ENCODE data around the gene FBLN2.

FBLN2 gene

GRCh38 chr3:13550791-13551360 is 2.0 kb downstream of the FBLN2 start:
- no peak for TF ChIP-seq CTCF (IDR thresholded peaks at IDR 0.05; ENCODE audit: low read depth, low read length)
- no peak overlapping the region for H3K4me3 ChIP-seq (ENCODE audit: low read depth, low read length)

- no peak for TF ChIP-seq CTCF (IDR thresholded peaks at IDR 0.05; ENCODE audit: low read depth, low read length)
- H3K4me3 ChIP-seq (ENCODE audit: low read depth, low read length): no peak overlapping the region
Observed at GRCh38 chr3:13552857-13553652, 4.1 kb downstream of the FBLN2 start.

- no peak overlapping the region for H3K4me3 ChIP-seq (ENCODE audit: low read depth, low read length)
- TF ChIP-seq CTCF (IDR thresholded peaks at IDR 0.05; ENCODE audit: low read depth, low read length): no peak
Observed at GRCh38 chr3:13553686-13554085, 4.8 kb downstream of the FBLN2 start.

- no peak for TF ChIP-seq CTCF (IDR thresholded peaks at IDR 0.05; ENCODE audit: low read depth, low read length)
Observed at GRCh38 chr3:13555753-13556152, 6.8 kb downstream of the FBLN2 start.

GRCh38 chr3:13556207-13556606 is 7.3 kb downstream of the FBLN2 start:
- TF ChIP-seq CTCF (IDR thresholded peaks at IDR 0.05; ENCODE audit: low read depth, low read length): no peak
- H3K4me3 ChIP-seq (ENCODE audit: low read depth, low read length): no peak overlapping the region

More at GRCh38 chr3:13555753-13556152, 6.8 kb downstream of the FBLN2 start:
- H3K4me3 ChIP-seq (ENCODE audit: low read depth, low read length): no peak overlapping the region

GRCh38 chr3:13556917-13557316 is 8.0 kb downstream of the FBLN2 start:
- no peak overlapping the region for H3K4me3 ChIP-seq (ENCODE audit: low read depth, low read length)
- no peak for TF ChIP-seq CTCF (IDR thresholded peaks at IDR 0.05; ENCODE audit: low read depth, low read length)

GRCh38 chr3:13557417-13557816 is 8.5 kb downstream of the FBLN2 start:
- no peak overlapping the region for H3K4me3 ChIP-seq (ENCODE audit: low read depth, low read length)
- no peak for TF ChIP-seq CTCF (IDR thresholded peaks at IDR 0.05; ENCODE audit: low read depth, low read length)
